ENCODE results near the gene ERC2.

Gene ERC2

DNA sequence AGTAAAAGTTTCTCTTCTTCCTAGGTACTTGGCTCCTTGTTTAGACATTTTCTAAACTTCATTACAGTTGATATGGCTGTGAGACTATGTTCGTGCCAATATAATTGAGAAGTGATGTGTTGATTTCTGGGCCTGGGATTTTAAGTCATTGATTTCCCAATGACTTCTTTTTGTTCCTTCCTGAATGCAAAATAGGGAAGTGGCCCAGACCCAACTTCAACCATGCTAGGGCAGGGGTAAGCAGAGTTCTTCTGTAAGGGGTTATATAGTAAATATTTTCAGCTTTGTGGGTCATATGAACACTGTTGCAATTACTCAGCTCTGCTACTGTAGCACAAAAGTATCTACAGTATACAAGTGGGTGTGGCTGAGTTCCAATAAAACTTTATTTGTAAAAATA, 661.1 kb downstream of the ERC2 start:
- TF ChIP-seq FOXM1 (IDR thresholded peaks at IDR 0.05; ENCODE audit: borderline replicate concordance, low read depth) (no peak), TAF1 (IDR thresholded peaks at IDR 0.05; ENCODE audit: low read depth) (no peak), YY1 (IDR thresholded peaks at IDR 0.05; ENCODE audit: low read depth) (no peak), EGR1 (IDR thresholded peaks at IDR 0.05) (no peak)
- TF ChIP-seq, protein P1, sequence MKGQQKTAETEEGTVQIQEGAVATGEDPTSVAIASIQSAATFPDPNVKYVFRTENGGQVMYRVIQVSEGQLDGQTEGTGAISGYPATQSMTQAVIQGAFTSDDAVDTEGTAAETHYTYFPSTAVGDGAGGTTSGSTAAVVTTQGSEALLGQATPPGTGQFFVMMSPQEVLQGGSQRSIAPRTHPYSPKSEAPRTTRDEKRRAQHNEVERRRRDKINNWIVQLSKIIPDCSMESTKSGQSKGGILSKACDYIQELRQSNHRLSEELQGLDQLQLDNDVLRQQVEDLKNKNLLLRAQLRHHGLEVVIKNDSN (IDR thresholded peaks at IDR 0.05), result no peak

DNA sequence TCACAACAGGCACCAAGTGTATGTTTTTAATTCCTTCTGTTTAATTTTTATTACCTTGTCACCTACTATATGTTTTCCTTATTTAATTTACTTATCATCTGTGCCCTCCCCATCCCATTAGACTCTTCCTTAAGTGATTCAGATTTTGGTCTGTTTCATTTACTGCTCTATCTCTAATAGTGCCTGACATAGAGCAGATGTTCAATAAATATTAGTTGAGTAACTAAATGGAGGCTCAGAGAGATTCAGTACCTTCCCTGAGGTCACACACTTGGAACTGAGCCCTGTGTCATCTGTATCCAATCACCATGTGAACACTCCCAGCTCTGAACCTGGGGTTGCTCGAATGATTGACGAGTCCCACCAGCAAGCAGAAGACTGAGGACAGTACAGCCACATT, 663.1 kb downstream of the ERC2 start:
- TF ChIP-seq FOXM1 (IDR thresholded peaks at IDR 0.05; ENCODE audit: borderline replicate concordance, low read depth) (no peak), RAD21 (IDR thresholded peaks at IDR 0.05; ENCODE audit: low read depth) (no peak), ZBTB7A (IDR thresholded peaks at IDR 0.05; ENCODE audit: low read depth) (no peak)

DNA sequence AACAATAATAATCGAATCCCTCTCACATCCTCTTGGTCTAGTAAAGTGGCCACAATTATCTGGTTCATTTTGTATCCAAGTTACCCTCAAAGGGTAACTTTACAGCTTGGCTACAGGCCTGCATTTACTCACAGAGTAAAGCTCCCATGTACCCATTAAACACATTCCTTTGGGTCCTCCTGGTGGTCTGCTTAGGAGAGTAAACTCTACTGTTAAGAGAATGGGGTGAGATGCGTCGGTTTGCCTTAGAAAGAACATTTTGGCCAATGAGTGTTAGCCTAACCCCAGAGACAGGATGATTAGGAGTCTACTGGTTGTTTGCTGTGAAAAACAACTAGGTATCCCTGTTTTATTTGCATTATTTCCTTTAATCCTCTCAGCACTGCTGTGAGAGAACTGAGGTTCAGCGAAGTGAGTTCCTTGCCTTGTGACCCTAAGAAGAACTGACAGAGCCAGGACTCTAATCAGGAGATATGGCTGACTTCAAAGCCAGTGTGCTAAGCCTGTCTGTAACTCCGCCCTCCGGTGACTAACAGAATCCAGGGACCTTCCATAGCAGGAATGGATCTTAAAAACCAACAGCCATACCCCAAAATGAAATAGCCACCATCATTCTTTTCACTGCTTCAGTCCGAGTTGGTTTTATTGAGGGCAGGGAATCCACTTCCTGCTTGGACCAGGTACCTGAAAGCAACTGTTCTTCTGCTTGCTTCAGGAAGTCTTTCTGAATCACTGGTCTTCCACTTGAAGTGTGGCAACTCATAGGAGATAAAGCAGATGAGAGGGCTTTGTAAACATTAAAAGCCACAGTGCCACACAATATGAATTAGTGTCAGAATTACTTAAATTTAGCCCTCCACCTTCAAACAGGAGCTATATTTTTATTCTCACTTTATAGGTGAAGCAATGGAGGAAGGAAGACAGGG, 663.8 kb downstream of the ERC2 start:
- TF ChIP-seq FOXM1 (IDR thresholded peaks at IDR 0.05; ENCODE audit: borderline replicate concordance, low read depth) (no peak), CREB1 (IDR thresholded peaks at IDR 0.05; ENCODE audit: low read depth) (no peak), NFIC (IDR thresholded peaks at IDR 0.05) (no peak), YY1 (IDR thresholded peaks at IDR 0.05; ENCODE audit: low read depth) (no peak), TAF1 (IDR thresholded peaks at IDR 0.05; ENCODE audit: low read depth) (no peak), EGR1 (IDR thresholded peaks at IDR 0.05) (no peak), TEAD4 (IDR thresholded peaks at IDR 0.05) (no peak), RAD21 (IDR thresholded peaks at IDR 0.05; ENCODE audit: low read depth) (no peak), TCF12 (IDR thresholded peaks at IDR 0.05; ENCODE audit: low read depth) (no peak), ZBTB7A (IDR thresholded peaks at IDR 0.05; ENCODE audit: low read depth) (no peak), CEBPB (IDR thresholded peaks at IDR 0.05) (no peak), EP300 (IDR thresholded peaks at IDR 0.05; ENCODE audit: borderline replicate concordance) (no peak)
- TF ChIP-seq, protein P1 (IDR thresholded peaks at IDR 0.05), result no peak
- TF ChIP-seq, protein P2, sequence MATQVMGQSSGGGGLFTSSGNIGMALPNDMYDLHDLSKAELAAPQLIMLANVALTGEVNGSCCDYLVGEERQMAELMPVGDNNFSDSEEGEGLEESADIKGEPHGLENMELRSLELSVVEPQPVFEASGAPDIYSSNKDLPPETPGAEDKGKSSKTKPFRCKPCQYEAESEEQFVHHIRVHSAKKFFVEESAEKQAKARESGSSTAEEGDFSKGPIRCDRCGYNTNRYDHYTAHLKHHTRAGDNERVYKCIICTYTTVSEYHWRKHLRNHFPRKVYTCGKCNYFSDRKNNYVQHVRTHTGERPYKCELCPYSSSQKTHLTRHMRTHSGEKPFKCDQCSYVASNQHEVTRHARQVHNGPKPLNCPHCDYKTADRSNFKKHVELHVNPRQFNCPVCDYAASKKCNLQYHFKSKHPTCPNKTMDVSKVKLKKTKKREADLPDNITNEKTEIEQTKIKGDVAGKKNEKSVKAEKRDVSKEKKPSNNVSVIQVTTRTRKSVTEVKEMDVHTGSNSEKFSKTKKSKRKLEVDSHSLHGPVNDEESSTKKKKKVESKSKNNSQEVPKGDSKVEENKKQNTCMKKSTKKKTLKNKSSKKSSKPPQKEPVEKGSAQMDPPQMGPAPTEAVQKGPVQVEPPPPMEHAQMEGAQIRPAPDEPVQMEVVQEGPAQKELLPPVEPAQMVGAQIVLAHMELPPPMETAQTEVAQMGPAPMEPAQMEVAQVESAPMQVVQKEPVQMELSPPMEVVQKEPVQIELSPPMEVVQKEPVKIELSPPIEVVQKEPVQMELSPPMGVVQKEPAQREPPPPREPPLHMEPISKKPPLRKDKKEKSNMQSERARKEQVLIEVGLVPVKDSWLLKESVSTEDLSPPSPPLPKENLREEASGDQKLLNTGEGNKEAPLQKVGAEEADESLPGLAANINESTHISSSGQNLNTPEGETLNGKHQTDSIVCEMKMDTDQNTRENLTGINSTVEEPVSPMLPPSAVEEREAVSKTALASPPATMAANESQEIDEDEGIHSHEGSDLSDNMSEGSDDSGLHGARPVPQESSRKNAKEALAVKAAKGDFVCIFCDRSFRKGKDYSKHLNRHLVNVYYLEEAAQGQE (IDR thresholded peaks at IDR 0.05; ENCODE audit: low read depth), result no peak
- TF ChIP-seq, protein P3, sequence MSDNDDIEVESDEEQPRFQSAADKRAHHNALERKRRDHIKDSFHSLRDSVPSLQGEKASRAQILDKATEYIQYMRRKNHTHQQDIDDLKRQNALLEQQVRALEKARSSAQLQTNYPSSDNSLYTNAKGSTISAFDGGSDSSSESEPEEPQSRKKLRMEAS (IDR thresholded peaks at IDR 0.05), result no peak

DNA sequence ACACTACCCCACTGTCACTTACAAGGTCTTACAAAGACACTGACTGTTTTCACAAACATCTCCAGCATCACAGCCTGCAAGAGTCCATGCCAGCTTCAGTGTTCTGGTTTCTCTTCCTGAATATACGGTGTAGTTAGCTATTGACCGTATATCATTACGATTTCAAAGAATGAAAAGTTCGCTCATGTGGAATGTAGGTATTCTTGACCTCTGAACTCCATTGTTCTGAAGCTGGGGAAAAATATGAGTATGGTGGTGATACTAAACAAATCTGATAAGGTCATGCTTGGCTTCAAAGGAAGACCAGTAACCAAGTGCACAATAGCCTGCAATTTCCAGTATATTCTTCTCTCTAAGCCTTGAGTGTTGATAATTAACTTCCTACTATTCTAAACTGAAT, 665.5 kb downstream of the ERC2 start:
- TF ChIP-seq EP300 (IDR thresholded peaks at IDR 0.05; ENCODE audit: borderline replicate concordance) (no peak), YY1 (IDR thresholded peaks at IDR 0.05; ENCODE audit: low read depth) (no peak)
- TF ChIP-seq, protein P1 (IDR thresholded peaks at IDR 0.05), result no peak
- TF ChIP-seq, protein P3 (IDR thresholded peaks at IDR 0.05), result no peak

DNA sequence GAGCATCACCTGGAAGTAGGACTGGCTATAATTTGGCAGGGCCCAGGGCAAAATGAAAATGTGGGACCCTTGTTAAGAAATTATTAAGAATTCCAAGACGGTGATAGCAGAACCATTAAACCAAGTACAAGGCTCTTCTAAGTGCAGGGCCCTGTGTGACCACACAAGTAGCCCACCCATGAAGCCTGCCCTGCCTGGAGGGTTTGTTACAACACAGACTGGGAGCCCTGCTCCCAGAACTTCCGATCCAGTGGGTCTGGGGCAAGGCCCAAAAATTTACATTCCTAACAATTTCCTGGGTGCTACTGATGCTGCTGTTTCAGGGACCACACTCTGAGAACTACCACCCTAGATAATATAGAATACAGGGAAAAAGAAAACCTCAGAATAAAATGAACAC, 666.6 kb downstream of the ERC2 start:
- TF ChIP-seq, protein P3 (IDR thresholded peaks at IDR 0.05), result no peak
- TF ChIP-seq RAD21 (IDR thresholded peaks at IDR 0.05; ENCODE audit: low read depth), result no peak
- TF ChIP-seq CREB1 (IDR thresholded peaks at IDR 0.05; ENCODE audit: low read depth), result no peak
- no peak for TF ChIP-seq ZBTB7A (IDR thresholded peaks at IDR 0.05; ENCODE audit: low read depth)
- TF ChIP-seq EP300 (IDR thresholded peaks at IDR 0.05; ENCODE audit: borderline replicate concordance), result no peak

DNA sequence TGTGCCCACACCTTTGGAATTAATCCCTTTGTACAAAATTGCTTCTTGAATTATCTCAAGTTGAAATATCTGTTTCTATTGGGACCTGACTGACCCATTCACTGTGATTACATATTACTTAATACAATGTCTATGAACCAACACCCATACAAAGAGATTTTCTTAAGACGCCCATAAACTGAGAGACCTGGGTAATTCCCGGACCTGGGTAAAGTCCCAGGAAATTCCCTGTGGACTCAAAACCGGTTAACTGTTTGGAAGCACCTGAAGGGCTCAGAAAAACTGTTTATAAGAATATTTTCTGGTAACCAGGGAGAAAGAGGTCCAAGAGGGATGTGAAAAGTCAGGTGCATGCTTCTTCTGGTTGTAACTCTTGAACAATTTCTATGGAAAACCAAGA, 667.2 kb downstream of the ERC2 start:
- TF ChIP-seq EP300 (IDR thresholded peaks at IDR 0.05; ENCODE audit: borderline replicate concordance) (no peak), CEBPB (IDR thresholded peaks at IDR 0.05) (no peak), ZBTB7A (IDR thresholded peaks at IDR 0.05; ENCODE audit: low read depth) (no peak), YY1 (IDR thresholded peaks at IDR 0.05; ENCODE audit: low read depth) (no peak), CREB1 (IDR thresholded peaks at IDR 0.05; ENCODE audit: low read depth) (no peak), TCF12 (IDR thresholded peaks at IDR 0.05; ENCODE audit: low read depth) (no peak)
- TF ChIP-seq, protein P2 (IDR thresholded peaks at IDR 0.05; ENCODE audit: low read depth), result no peak

All from Ishikawa (cell line).